Psoas muscle (tissue), 8 donors: ENCODE data around the gene CIZ1. TPM values are rescaled to one million over a fixed set of nuclear protein-coding genes. Genes with fewer than 3 reads are reported as not detected.
A peak's percentile ranks its signal among the peaks of the same experiment; 100 is the strongest.

Source experiments
- ATAC-seq, 4 donors: fragments of 200-7000 bp; cut with Tn5 transposase; one replicate each; pipeline ENCODE4 v1.9.1; 2020; ENCODE audit warnings: moderate library complexity in 3 of 4, mild to moderate bottlenecking in 2 of 4
- DNase-seq, 2 donors: peaks; one replicate each; pipeline ENCODE4 v3.0.0-alpha.2; 2020
- H3K27ac ChIP-seq: fragments of 200-600 bp; one replicate; pipeline ENCODE4 v1.8.0; 2022
- H3K27me3 ChIP-seq, 3 donors: fragments of 200-600 bp in 1 of 3; one replicate each; pipeline versions ENCODE4 v1.6.1 to v1.8.0; 2013 to 2022; ENCODE audit warnings: low read length in 2 of 3, mild to moderate bottlenecking in 2 of 3, moderate library complexity in 1 of 3; ENCODE audit not compliant: insufficient read depth in 3 of 3
- H3K36me3 ChIP-seq, 2 donors: fragments of 200-600 bp in 1 of 2; one replicate each; pipeline versions ENCODE4 v1.6.1 to v1.8.0; 2013 to 2022; ENCODE audit warnings: low read depth in 1 of 2, mild to moderate bottlenecking in 1 of 2, moderate library complexity in 1 of 2; ENCODE audit not compliant: insufficient read depth in 1 of 2
- H3K4me1 ChIP-seq: fragments of 200-600 bp; one replicate; pipeline ENCODE4 v1.8.0; 2022
- H3K4me3 ChIP-seq: fragments of 200-600 bp; one replicate; pipeline ENCODE4 v1.8.0; 2022; ENCODE audit warnings: mild to moderate bottlenecking
- H3K9me3 ChIP-seq: fragments of 200-600 bp; one replicate; pipeline ENCODE4 v1.8.0; 2022
- CTCF ChIP-seq: fragments of 200-600 bp; IDR thresholded peaks from one replicate; pipeline ENCODE4 v1.8.0; 2022; ENCODE audit warnings: antibody characterized with exemption
- WGBS, 3 donors: extraction: QIAGEN DNeasy Blood & Tissue Kit; methylation state at CpG; one replicate each; pipeline versions ENCODE4 v1.1.6 to v1.1.7; 2013; 5-methylcytosine and 5-hydroxymethylcytosine counted together
- intact Hi-C, 2 donors: fragments of 100-400 bp; cut with DNase I; formaldehyde crosslinking; loops; one replicate each; pipeline versions ENCODE4 v1.11.0 to v1.14.2; 2022
- polyA plus RNA-seq, 3 donors: library from polyadenylated mRNA; stranded (reverse); fragments of 200-250 nt; gene quantifications; one replicate each; pipeline ENCODE4 v1.2.3, GENCODE V29; 2013
- total RNA-seq, 4 donors: library from RNA; stranded (reverse); fragmentation: NEBNext Ultra II Directional in 2 of 4; extraction: Animal tissue kit (Norgen Biotek cat#: 25700) in 2 of 4; gene quantifications; one replicate each; pipeline versions ENCODE4 v1.2.1 to v1.2.4, GENCODE V29; 2021 to 2023
- donor health status: healthy with polysubstance abuse.
- donor health status: DM: no; HTN: no; CAD: no; lungs with moderate emphysema.
- donor health status: Bipolar disorder and iron deficiency.
- donor health status: healthy.
- donor health status: DM: yes; HTN: yes; CAD: no.
- donor health status: DM: no; HTN: no; CAD: no.
- donor health status: DM: no; HTN: no; CAD: no.
- donor health status: DM: yes; HTN: yes; CAD: no.

Gene CIZ1
- total and polyA plus RNA-seq, 7 donors = 36.2 to 119 (median 86.0) TPM

GRCh38 chr9:128116104-128117083 is 75.0 kb downstream of the CIZ1 start:
- Histone ChIP-seq H3K27me3 (no peaks in the 10 kb centered on the region), H3K36me3 (peaks cover 0 to 15% of the 10 kb centered on the region in 2 donors), H3K4me1 (peaks cover 11% of the 10 kb centered on the region), H3K9me3 (no peaks in the 10 kb centered on the region), H3K27ac (no peak overlapping the region), H3K4me3 (no peak overlapping the region)
- no peak for TF ChIP-seq CTCF
- intact Hi-C loops = loop anchor here (5.0 to 10.0 kb wide), 3 partner anchors 64 to 174 kb away; no protein-coding TSS in a partner anchor
- no peak for ATAC-seq
- DNase-seq = peak; percentile 13 to 54
- WGBS, 3 donors = 88 to 91% (median 89%) methylated on average over 16 of the region's 16 CpGs

Other genes with a start within 250 kb of the CIZ1 start
- gene EEIG1, start 210.6 kb downstream of the CIZ1 start, total RNA-seq = 10 to 100 TPM in 1 of 4 donors, 1 to 10 TPM in 3; 3.6 to 11.4 (median 8.3) TPM
- 1 to 10 TPM; 3.6 to 6.1 (median 5.1) TPM for gene EEIG1, start 210.6 kb downstream of the CIZ1 start, polyA plus RNA-seq
- gene NAIF1, start 124.3 kb downstream of the CIZ1 start, total RNA-seq = 1 to 10 TPM; 5.9 to 8.7 (median 6.1) TPM
- gene NAIF1, start 124.3 kb downstream of the CIZ1 start, polyA plus RNA-seq = 1 to 10 TPM; 4.2 to 8.0 (median 7.8) TPM
- 10 to 100 TPM in 2 of 4 donors, 1 to 10 TPM in 2; 3.6 to 50.3 (median 20.5) TPM for gene SLC25A25, start 123.3 kb downstream of the CIZ1 start, total RNA-seq
- gene SLC25A25, start 123.3 kb downstream of the CIZ1 start, polyA plus RNA-seq = 10 to 100 TPM in 2 of 3 donors, 1 to 10 TPM in 1; 9.3 to 12.5 (median 10.6) TPM
- gene PTGES2, start 63.8 kb downstream of the CIZ1 start, total RNA-seq = 100 to 1,000 TPM; 102 to 150 (median 116) TPM
- gene PTGES2, start 63.8 kb downstream of the CIZ1 start, polyA plus RNA-seq = 100 to 1,000 TPM in 2 of 3 donors, 10 to 100 TPM in 1; 61.2 to 134 (median 119) TPM
- 1 to 10 TPM in 2 of 4 donors, under 1 TPM in 1, not detected in 1; 0.47 to 2.1 (median 1.4) TPM for gene LCN2, start 42.1 kb downstream of the CIZ1 start, total RNA-seq
- under 1 TPM; 0.08 to 0.90 (median 0.69) TPM for gene LCN2, start 42.1 kb downstream of the CIZ1 start, polyA plus RNA-seq
- 10 to 100 TPM; 14.0 to 21.3 (median 17.8) TPM for gene BBLN, start 31.3 kb downstream of the CIZ1 start, total RNA-seq
- 10 to 100 TPM; 23.1 to 36.2 (median 27.8) TPM for gene BBLN, start 31.3 kb downstream of the CIZ1 start, polyA plus RNA-seq
- 1 to 10 TPM; 1.2 to 5.4 (median 3.2) TPM for gene DNM1, start 11.8 kb upstream of the CIZ1 start, total RNA-seq
- 1 to 10 TPM; 1.1 to 2.4 (median 1.5) TPM for gene DNM1, start 11.8 kb upstream of the CIZ1 start, polyA plus RNA-seq
- 10 to 100 TPM; 63.5 to 85.3 (median 76.7) TPM for gene GOLGA2, start 84.4 kb upstream of the CIZ1 start, total RNA-seq
- 10 to 100 TPM; 57.2 to 79.4 (median 72.4) TPM for gene GOLGA2, start 84.4 kb upstream of the CIZ1 start, polyA plus RNA-seq
- 10 to 100 TPM in 3 of 4 donors, 1 to 10 TPM in 1; 10.0 to 24.7 (median 13.0) TPM for gene SWI5, start 84.7 kb upstream of the CIZ1 start, total RNA-seq
- 10 to 100 TPM; 20.1 to 23.0 (median 22.6) TPM for gene SWI5, start 84.7 kb upstream of the CIZ1 start, polyA plus RNA-seq
- 10 to 100 TPM; 22.2 to 38.4 (median 32.9) TPM for gene TRUB2, start 130.9 kb upstream of the CIZ1 start, total RNA-seq
- 10 to 100 TPM; 20.6 to 31.8 (median 21.0) TPM for gene TRUB2, start 130.9 kb upstream of the CIZ1 start, polyA plus RNA-seq
- gene COQ4, start 131.3 kb upstream of the CIZ1 start, total RNA-seq = 10 to 100 TPM; 20.0 to 26.8 (median 23.1) TPM
- gene COQ4, start 131.3 kb upstream of the CIZ1 start, polyA plus RNA-seq = 10 to 100 TPM; 32.3 to 60.9 (median 45.9) TPM
- 10 to 100 TPM; 10.4 to 26.2 (median 17.9) TPM for gene SLC27A4, start 149.0 kb upstream of the CIZ1 start, total RNA-seq
- 10 to 100 TPM; 24.7 to 61.5 (median 40.1) TPM for gene SLC27A4, start 149.0 kb upstream of the CIZ1 start, polyA plus RNA-seq
- 10 to 100 TPM; 34.5 to 58.7 (median 52.3) TPM for gene URM1, start 179.8 kb upstream of the CIZ1 start, total RNA-seq
- 100 to 1,000 TPM in 1 of 3 donors, 10 to 100 TPM in 2; 57.9 to 111 (median 88.1) TPM for gene URM1, start 179.8 kb upstream of the CIZ1 start, polyA plus RNA-seq
- gene CERCAM, start 229.3 kb upstream of the CIZ1 start, total RNA-seq = 1 to 10 TPM; 2.2 to 6.5 (median 4.0) TPM
- gene CERCAM, start 229.3 kb upstream of the CIZ1 start, polyA plus RNA-seq = 1 to 10 TPM; 1.7 to 2.5 (median 2.3) TPM